ENCODE results near the gene RBM26. TPM values are rescaled to one million over a fixed set of nuclear protein-coding genes. Genes with fewer than 3 reads are reported as not detected.

The RBM26 gene
- total RNA-seq, 2 experiments from 2014 or later = 55.8 to 69.5 TPM

- no peak for DNase-seq
- H3K9me3 Mint-ChIP-seq = no peaks in the 10 kb centered on the region
- ChIA-PET POLR2A (no interaction called here), CTCF (no interaction called here)
- H3K36me3 Mint-ChIP-seq (ENCODE audit: low read depth) = peaks cover 5% of the 10 kb centered on the region
- H3K27ac Mint-ChIP-seq = no peak overlapping the region
- no peak overlapping the region for H3K4me3 Mint-ChIP-seq
- H3K27me3 Mint-ChIP-seq = no peaks in the 10 kb centered on the region
- H3K4me1 Mint-ChIP-seq = peaks cover 2% of the 10 kb centered on the region
These were observed 11.7 kb upstream of the RBM26 start for GRCh38 chr13:79417741-79418140.

GRCh38 chr13:79413521-79413920 is 7.5 kb upstream of the RBM26 start:
- H3K4me3 Mint-ChIP-seq = no peak overlapping the region
- ChIA-PET CTCF (interaction anchor here (0.6 to 2.9 kb wide), 4 partner anchors 11 to 128 kb away, joined by 3 to 8 read pairs (median 4); no protein-coding TSS in a partner anchor), POLR2A (interaction anchor here (0.7 kb wide), 1 partner anchor 117 kb away, joined by 3 read pairs; no protein-coding TSS in a partner anchor)
- no peaks in the 10 kb centered on the region for H3K27me3 Mint-ChIP-seq
- H3K4me1 Mint-ChIP-seq = peaks cover 7% of the 10 kb centered on the region
- peaks cover 5% of the 10 kb centered on the region for H3K36me3 Mint-ChIP-seq (ENCODE audit: low read depth)
- DNase-seq = no peak
- no peaks in the 10 kb centered on the region for H3K9me3 Mint-ChIP-seq
- no peak overlapping the region for H3K27ac Mint-ChIP-seq

- no peak overlapping the region for H3K27ac Mint-ChIP-seq
- no peaks in the 10 kb centered on the region for H3K9me3 Mint-ChIP-seq
- ChIA-PET CTCF (interaction anchor here (0.6 to 0.7 kb wide), 2 partner anchors 11 to 720 kb away, joined by 3 read pairs; no protein-coding TSS in a partner anchor), POLR2A (no interaction called here)
- peaks cover 4% of the 10 kb centered on the region for H3K36me3 Mint-ChIP-seq (ENCODE audit: low read depth)
- DNase-seq = no peak
- no peak overlapping the region for H3K4me3 Mint-ChIP-seq
- peaks cover 24% of the 10 kb centered on the region for H3K4me1 Mint-ChIP-seq
- H3K27me3 Mint-ChIP-seq = no peaks in the 10 kb centered on the region
These were observed 3.8 kb upstream of the RBM26 start for GRCh38 chr13:79409828-79410227.

GRCh38 chr13:79407349-79407979 is 1.4 kb upstream of the RBM26 start:
- ChIA-PET CTCF (interaction anchor here (0.8 to 3.4 kb wide), 5 partner anchors 9 to 95 kb away, joined by 3 to 18 read pairs (median 9); no protein-coding TSS in a partner anchor), POLR2A (no interaction called here)
- H3K27me3 Mint-ChIP-seq = no peaks in the 10 kb centered on the region
- no peak for DNase-seq
- H3K4me3 Mint-ChIP-seq = peak overlapping the region; percentile 93
- H3K4me1 Mint-ChIP-seq = peaks cover 24% of the 10 kb centered on the region
- peak overlapping the region; percentile 97 for H3K27ac Mint-ChIP-seq
- H3K9me3 Mint-ChIP-seq = no peaks in the 10 kb centered on the region
- H3K36me3 Mint-ChIP-seq (ENCODE audit: low read depth) = peaks cover 11% of the 10 kb centered on the region

- ChIA-PET POLR2A (no interaction called here), CTCF (interaction anchor here (0.8 to 3.4 kb wide), 7 partner anchors 10 to 110 kb away, joined by 3 to 18 read pairs (median 5); no protein-coding TSS in a partner anchor)
- Mint-ChIP-seq H3K36me3 (ENCODE audit: low read depth) (peaks cover 15% of the 10 kb centered on the region), H3K27me3 (no peaks in the 10 kb centered on the region), H3K9me3 (no peaks in the 10 kb centered on the region), H3K4me3 (peak overlapping the region; percentile 93), H3K4me1 (peaks cover 29% of the 10 kb centered on the region), H3K27ac (peak overlapping the region; percentile 97)
- no peak for DNase-seq
These were observed 498 bp upstream of the RBM26 start for GRCh38 chr13:79406597-79406908.

GRCh38 chr13:79405501-79405830 is 589 bp downstream of the RBM26 start:
- Mint-ChIP-seq H3K4me3 (no peak overlapping the region), H3K4me1 (peaks cover 40% of the 10 kb centered on the region), H3K36me3 (ENCODE audit: low read depth) (peaks cover 25% of the 10 kb centered on the region), H3K27ac (no peak overlapping the region), H3K9me3 (no peaks in the 10 kb centered on the region), H3K27me3 (no peaks in the 10 kb centered on the region)
- no peak for DNase-seq
- CTCF ChIA-PET = interaction anchor here (1.0 to 3.4 kb wide), 7 partner anchors 11 to 111 kb away, joined by 3 to 18 read pairs (median 5); no protein-coding TSS in a partner anchor
- POLR2A ChIA-PET = no interaction called here

- ChIA-PET CTCF (interaction anchor here (0.6 to 3.4 kb wide), 8 partner anchors 11 to 111 kb away, joined by 3 to 18 read pairs (median 5); partner anchors contain the start of gene NDFIP2), POLR2A (no interaction called here)
- Mint-ChIP-seq H3K36me3 (ENCODE audit: low read depth) (peaks cover 30% of the 10 kb centered on the region), H3K9me3 (no peaks in the 10 kb centered on the region), H3K4me1 (peaks cover 44% of the 10 kb centered on the region), H3K4me3 (no peak overlapping the region), H3K27ac (no peak overlapping the region), H3K27me3 (no peaks in the 10 kb centered on the region)
- no peak for DNase-seq
These were observed 1.1 kb downstream of the RBM26 start for GRCh38 chr13:79404985-79405384.

GRCh38 chr13:79404361-79404760 is 1.7 kb downstream of the RBM26 start:
- POLR2A ChIA-PET = no interaction called here
- Mint-ChIP-seq H3K27me3 (no peaks in the 10 kb centered on the region), H3K4me3 (no peak overlapping the region), H3K36me3 (ENCODE audit: low read depth) (peaks cover 36% of the 10 kb centered on the region), H3K27ac (no peak overlapping the region), H3K4me1 (peaks cover 47% of the 10 kb centered on the region), H3K9me3 (no peaks in the 10 kb centered on the region)
- CTCF ChIA-PET = interaction anchor here (0.7 to 1.5 kb wide), 2 partner anchors 48 to 77 kb away, joined by 4 to 5 read pairs; partner anchors contain the start of gene NDFIP2
- no peak for DNase-seq

GRCh38 chr13:79403113-79403512 is 2.9 kb downstream of the RBM26 start:
- DNase-seq = no peak
- no peaks in the 10 kb centered on the region for H3K9me3 Mint-ChIP-seq
- ChIA-PET POLR2A (interaction anchor here (0.6 to 0.9 kb wide), 3 partner anchors 10 to 129 kb away, joined by 3 to 8 read pairs (median 3); no protein-coding TSS in a partner anchor), CTCF (interaction anchor here (0.6 to 1.2 kb wide), 5 partner anchors 12 to 294 kb away, joined by 3 to 6 read pairs (median 3); no protein-coding TSS in a partner anchor)
- peaks cover 47% of the 10 kb centered on the region for H3K36me3 Mint-ChIP-seq (ENCODE audit: low read depth)
- no peak overlapping the region for H3K4me3 Mint-ChIP-seq
- H3K27me3 Mint-ChIP-seq = no peaks in the 10 kb centered on the region
- H3K27ac Mint-ChIP-seq = peak overlapping the region; percentile 55
- peaks cover 52% of the 10 kb centered on the region for H3K4me1 Mint-ChIP-seq

GRCh38 chr13:79402679-79403078 is 3.4 kb downstream of the RBM26 start:
- no peak for DNase-seq
- Mint-ChIP-seq H3K36me3 (ENCODE audit: low read depth) (peaks cover 48% of the 10 kb centered on the region), H3K9me3 (no peaks in the 10 kb centered on the region), H3K27me3 (no peaks in the 10 kb centered on the region), H3K27ac (peak overlapping the region; percentile 10), H3K4me3 (no peak overlapping the region), H3K4me1 (peaks cover 51% of the 10 kb centered on the region)
- POLR2A ChIA-PET = interaction anchor here (0.6 to 0.9 kb wide), 3 partner anchors 10 to 129 kb away, joined by 3 to 8 read pairs (median 3); no protein-coding TSS in a partner anchor
- CTCF ChIA-PET = interaction anchor here (0.6 to 1.2 kb wide), 5 partner anchors 12 to 293 kb away, joined by 3 to 6 read pairs (median 3); no protein-coding TSS in a partner anchor

GRCh38 chr13:79402074-79402635 is 3.9 kb downstream of the RBM26 start:
- no peak overlapping the region for H3K4me3 Mint-ChIP-seq

GRCh38 chr13:79401259-79402070 is 4.6 kb downstream of the RBM26 start:
- ChIA-PET POLR2A (interaction anchor here (0.7 kb wide), 1 partner anchor 244 kb away, joined by 4 read pairs; no protein-coding TSS in a partner anchor), CTCF (interaction anchor here (0.8 to 1.2 kb wide), 2 partner anchors 10 to 107 kb away, joined by 3 read pairs; no protein-coding TSS in a partner anchor)
- Mint-ChIP-seq H3K9me3 (peaks cover 2% of the 10 kb centered on the region), H3K4me1 (peaks cover 40% of the 10 kb centered on the region), H3K27ac (no peak overlapping the region), H3K27me3 (no peaks in the 10 kb centered on the region), H3K36me3 (ENCODE audit: low read depth) (peaks cover 57% of the 10 kb centered on the region), H3K4me3 (no peak overlapping the region)
- no peak for DNase-seq

More at GRCh38 chr13:79402074-79402635, 3.9 kb downstream of the RBM26 start:
- CTCF ChIA-PET = interaction anchor here (0.8 to 1.2 kb wide), 2 partner anchors 11 to 107 kb away, joined by 3 read pairs; no protein-coding TSS in a partner anchor
- Mint-ChIP-seq H3K27ac (peak overlapping the region; percentile 10), H3K4me1 (peaks cover 46% of the 10 kb centered on the region), H3K27me3 (no peaks in the 10 kb centered on the region), H3K9me3 (peaks cover 1% of the 10 kb centered on the region), H3K36me3 (ENCODE audit: low read depth) (peaks cover 50% of the 10 kb centered on the region)
- DNase-seq = no peak
- POLR2A ChIA-PET = interaction anchor here (0.7 kb wide), 1 partner anchor 243 kb away, joined by 4 read pairs; no protein-coding TSS in a partner anchor

Measured in activated CD4-positive, alpha-beta T cell treated with anti-CD3 and anti-CD28 coated beads, Interleukin-2, amount 10 ng/mL, durations not matched to agents 7 days and 5 days (primary cell).